Right lung (tissue), 5 donors: ENCODE data around the gene NABP1. TPM values are rescaled to one million over a fixed set of nuclear protein-coding genes. Genes with fewer than 3 reads are reported as not detected.

Experiments used
- DNase-seq, 2 donors: peaks; one replicate each; pipeline ENCODE4 v3.0.0-alpha.2; 2013
- polyA plus RNA-seq, 5 donors: library from polyadenylated mRNA; unstranded; fragments of 120-200 nt; gene quantifications; one replicate each; pipeline versions ENCODE4 v1.2.1 to v1.2.3, GENCODE V29; 2013; ENCODE audit warnings: inconsistent platforms in 1 of 5, low replicate concordance in 1 of 5; ENCODE audit not compliant: insufficient read length in 5 of 5, insufficient read depth in 1 of 5

NABP1 gene
- polyA plus RNA-seq, 5 donors, result 13.5 to 21.7 (median 18.4) TPM

- no peak for DNase-seq
These were observed 31.6 kb upstream of the NABP1 start for GRCh38 chr2:191646163-191646902.

GRCh38 chr2:191649519-191649918, 28.4 kb upstream of the NABP1 start:
- no peak for DNase-seq

- no peak for DNase-seq
These were observed 26.8 kb upstream of the NABP1 start for GRCh38 chr2:191650896-191651773.

- no peak for DNase-seq
These were observed 24.1 kb upstream of the NABP1 start for GRCh38 chr2:191653667-191654391.

GRCh38 chr2:191656391-191656790, 21.5 kb upstream of the NABP1 start:
- peak; percentile 37 to 47 for DNase-seq

GRCh38 chr2:191656792-191657191, 21.1 kb upstream of the NABP1 start:
- no peak for DNase-seq

- no peak for DNase-seq
These were observed 20.0 kb upstream of the NABP1 start for GRCh38 chr2:191657977-191658376.

GRCh38 chr2:191659198-191659597, 18.7 kb upstream of the NABP1 start:
- no peak for DNase-seq

- DNase-seq, result no peak
These were observed 17.4 kb upstream of the NABP1 start for GRCh38 chr2:191660575-191660974.

- no peak for DNase-seq
These were observed 16.6 kb upstream of the NABP1 start for GRCh38 chr2:191661097-191661924.

GRCh38 chr2:191664823-191665677, 12.9 kb upstream of the NABP1 start:
- DNase-seq, result no peak

- DNase-seq, result no peak
These were observed 11.7 kb upstream of the NABP1 start for GRCh38 chr2:191666226-191666625.

- no peak for DNase-seq
These were observed 11.2 kb upstream of the NABP1 start for GRCh38 chr2:191666732-191667131.

GRCh38 chr2:191670076-191670475, 7.9 kb upstream of the NABP1 start:
- no peak for DNase-seq

GRCh38 chr2:191670787-191671186, 7.1 kb upstream of the NABP1 start:
- no peak for DNase-seq

- DNase-seq, result no peak
These were observed 1.9 kb upstream of the NABP1 start for GRCh38 chr2:191675807-191676721.

- DNase-seq, result peak in 1 of 2 donors; percentile 64
These were observed 918 bp upstream of the NABP1 start for GRCh38 chr2:191676790-191677645.

- DNase-seq, result peak in 1 of 2 donors; percentile 48
These were observed 633 bp downstream of the NABP1 start for GRCh38 chr2:191678437-191679100.
